Putamen (tissue), 1 donor: ENCODE measurements around the gene SYNPO2.
"Not testable (repeated sequence)": the region's sequence is repeated elsewhere in the genome, so short reads cannot be mapped to it uniquely, and the experiment has no call there.

Experiments used
- DNase-seq: peaks from one replicate; pipeline ENCODE4 v3.0.0-alpha.2; 2016; ENCODE audit warnings: low spot score

Gene SYNPO2

GRCh38 chr4:119032921-119033685, 144.4 kb downstream of the SYNPO2 start:
- no peak for DNase-seq

DNA sequence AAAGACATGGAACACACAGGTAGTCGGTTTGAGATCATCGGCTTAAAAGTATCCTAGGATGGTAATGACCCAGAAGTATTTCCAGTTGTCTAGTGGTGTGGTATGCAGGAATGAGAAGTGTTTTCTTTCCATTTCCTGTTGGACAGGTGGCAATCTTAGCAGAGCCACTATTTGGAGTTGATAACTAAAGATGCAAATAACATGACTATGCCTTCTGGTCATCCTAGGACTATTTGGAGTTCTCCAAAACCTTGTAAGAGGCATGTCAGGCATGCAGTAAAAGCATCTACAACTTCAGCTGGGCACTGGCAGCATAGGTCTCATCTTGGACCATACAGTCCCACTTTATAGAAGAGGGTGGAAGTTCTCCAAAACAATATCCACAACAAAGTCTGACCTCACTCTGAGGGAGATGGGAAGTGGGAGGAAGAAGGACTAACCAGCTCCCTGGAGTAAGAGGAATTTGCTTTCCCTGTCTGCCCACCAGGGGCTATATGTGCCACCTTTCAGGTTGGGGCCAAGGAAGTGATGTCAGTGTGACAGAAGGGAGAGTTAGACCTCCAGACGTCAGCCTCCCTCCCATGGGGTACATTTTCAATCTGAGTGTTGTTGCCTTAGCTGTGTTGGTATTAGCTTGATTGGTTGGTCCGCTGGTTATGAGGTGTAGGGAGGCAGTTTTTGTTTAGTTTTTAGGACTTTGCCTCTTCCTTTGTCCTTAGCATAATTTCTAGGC, 145.8 kb downstream of the SYNPO2 start:
- DNase-seq = no peak

DNA sequence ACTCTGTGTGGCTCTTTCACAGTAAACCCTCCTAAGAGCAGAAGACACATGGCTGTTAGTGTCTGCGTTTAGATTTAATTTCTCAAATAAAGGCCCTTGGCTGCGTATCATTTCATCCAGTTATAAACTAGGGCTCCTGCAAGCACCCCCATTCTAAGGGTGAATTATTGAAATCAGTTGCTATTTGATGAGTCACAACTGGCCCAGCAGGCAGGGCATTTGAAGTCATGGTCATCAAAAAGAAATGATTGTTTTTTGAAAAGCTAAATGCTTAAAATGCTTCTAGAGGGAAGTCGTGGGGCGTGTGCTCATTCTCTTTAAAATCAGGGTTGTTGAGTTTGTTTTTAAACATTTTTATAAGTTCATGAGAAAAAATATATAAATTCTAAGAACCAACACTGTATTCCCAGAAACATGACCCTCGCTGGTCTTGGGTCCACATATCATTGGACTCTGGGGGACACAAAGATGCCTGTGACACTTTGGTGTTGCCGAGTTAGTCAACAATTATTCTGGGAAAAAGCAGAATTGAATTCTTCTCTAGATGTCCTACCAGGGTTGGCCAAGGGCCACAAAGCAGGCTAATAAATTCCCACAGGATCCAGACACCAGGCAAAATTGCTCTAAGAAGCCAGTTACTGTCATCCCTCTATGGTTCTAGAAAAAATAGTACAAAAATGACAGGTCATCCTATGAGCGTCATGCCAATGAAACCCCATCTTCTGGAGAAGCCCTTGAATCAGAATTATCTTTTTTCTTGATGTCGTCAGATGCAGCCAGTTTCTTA, 147.5 kb downstream of the SYNPO2 start:
- no peak for DNase-seq

- DNase-seq = no peak
Measured at GRCh38 chr4:119037709-119038108, 149.1 kb downstream of the SYNPO2 start.

- DNase-seq = no peak
Measured at GRCh38 chr4:119038116-119038841, 149.6 kb downstream of the SYNPO2 start.

GRCh38 chr4:119039160-119039559, 150.5 kb downstream of the SYNPO2 start:
- no peak for DNase-seq

GRCh38 chr4:119039779-119040178, 151.1 kb downstream of the SYNPO2 start:
- DNase-seq = no peak

GRCh38 chr4:119040261-119040660, 151.6 kb downstream of the SYNPO2 start:
- DNase-seq = no peak

- no peak for DNase-seq
Measured at GRCh38 chr4:119040694-119041185, 152.1 kb downstream of the SYNPO2 start.

DNA sequence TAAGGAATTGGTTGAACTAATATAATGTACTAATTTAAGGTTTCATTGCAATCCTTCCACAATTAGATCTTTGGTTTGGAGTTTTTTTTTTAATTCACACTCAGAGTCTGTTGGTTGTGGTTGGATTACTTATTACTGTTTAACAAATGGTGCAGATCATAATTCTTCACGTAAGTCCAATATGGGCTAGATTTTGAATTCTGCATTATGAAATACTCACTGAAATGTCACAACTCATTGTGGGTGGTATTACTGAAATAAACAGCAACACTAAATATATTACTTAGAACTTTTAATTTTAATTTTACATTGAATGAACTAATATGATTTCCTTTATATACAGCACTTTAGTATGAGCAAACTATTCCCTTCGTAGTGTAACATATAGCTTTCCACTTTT, 152.7 kb downstream of the SYNPO2 start:
- DNase-seq = no peak

DNA sequence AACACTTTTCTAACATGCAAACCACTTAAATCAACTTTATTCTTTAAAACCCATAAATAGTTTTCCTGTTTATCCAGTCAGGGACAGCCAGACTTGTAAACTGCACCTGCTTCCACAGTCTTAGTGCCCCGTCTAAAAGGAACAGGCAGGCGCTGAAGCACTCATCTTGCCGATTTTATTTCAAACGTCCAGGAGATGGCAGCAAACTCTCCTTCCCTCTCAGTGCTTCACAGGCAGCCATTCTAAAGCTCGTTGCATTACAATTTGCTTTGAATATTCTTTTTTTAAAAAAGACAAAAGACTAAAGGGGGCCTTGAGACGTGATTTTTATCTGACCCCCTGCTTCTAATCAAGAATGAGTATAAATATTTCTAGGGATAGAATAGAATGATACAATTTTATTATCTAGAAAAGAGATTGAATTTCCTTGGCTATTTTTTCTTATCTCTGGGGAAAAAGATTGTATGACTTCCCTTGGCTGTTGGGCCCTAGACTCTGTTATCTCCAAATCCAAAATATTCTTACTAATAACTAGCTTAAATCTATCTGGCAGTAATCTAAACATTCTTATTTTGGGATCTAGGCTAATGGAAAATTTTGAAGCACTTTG, 153.4 kb downstream of the SYNPO2 start:
- DNase-seq = peak; percentile 64

GRCh38 chr4:119046263-119046662, 157.6 kb downstream of the SYNPO2 start:
- no peak for DNase-seq

DNA sequence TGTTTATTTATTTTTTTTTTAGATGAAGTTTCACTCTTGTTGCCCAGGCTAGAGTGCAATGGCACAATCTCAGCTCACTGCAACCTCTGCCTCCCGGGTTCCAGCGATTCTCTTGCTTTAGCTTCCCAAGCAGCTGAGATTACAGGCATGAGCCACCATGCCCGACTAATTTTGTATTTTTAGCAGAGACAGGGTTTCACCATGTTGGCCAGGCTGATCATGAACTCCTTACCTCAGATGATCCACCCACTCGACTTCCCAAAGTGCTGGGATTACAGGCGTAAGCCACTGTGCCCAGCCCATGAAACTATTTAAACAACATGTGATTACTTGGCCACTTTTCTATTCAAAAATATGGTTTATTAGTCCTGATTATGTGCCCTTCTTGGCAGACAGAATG, 158.4 kb downstream of the SYNPO2 start:
- DNase-seq = not testable (repeated sequence)

GRCh38 chr4:119048446-119048845, 159.8 kb downstream of the SYNPO2 start:
- no peak for DNase-seq

DNA sequence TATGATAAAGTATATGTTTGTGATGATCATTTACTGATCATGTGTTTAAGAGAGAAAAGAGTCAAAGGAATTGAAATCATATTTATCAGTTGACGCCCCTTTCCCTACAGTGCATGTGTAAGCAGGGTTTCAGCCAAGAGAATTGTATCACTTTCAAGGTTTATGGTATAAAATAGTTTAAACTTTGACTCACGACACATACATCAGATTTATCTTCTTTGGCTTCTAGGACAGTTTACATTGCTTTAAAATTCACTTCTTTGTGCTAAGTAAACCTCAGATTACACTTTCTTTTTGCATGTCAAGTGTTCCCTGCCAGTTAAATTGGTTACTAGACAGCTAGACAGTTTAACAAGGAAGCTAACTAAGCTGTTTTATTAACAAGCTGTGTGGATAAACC, 160.7 kb downstream of the SYNPO2 start:
- DNase-seq = no peak

DNA sequence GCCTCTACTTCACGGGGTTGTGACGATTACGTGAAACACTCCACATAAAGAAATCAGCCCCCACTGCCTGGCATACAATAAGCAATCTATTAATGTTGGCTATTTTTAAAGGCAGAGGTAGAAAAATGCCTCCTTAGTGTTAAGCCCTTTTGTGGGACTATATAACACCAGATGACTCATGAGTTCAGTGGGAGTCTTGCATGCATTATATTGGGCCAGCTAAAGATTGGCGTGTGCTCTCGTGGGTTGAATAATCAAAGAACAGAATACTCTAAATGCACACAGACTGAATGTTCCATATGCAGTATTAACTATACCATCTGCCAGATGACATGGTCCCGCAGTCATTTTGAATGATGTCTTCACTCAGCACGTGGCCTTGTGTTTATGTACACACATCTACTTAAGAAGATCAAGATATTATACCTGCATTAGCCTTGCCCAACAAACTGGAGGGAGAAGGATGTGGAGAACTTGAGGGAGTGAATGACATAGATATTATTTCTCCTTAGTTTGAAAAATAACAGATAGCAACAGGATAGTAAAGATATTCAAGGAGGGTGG, 162.0 kb downstream of the SYNPO2 start:
- DNase-seq = no peak

GRCh38 chr4:119053245-119053644, 164.6 kb downstream of the SYNPO2 start:
- no peak for DNase-seq

DNA sequence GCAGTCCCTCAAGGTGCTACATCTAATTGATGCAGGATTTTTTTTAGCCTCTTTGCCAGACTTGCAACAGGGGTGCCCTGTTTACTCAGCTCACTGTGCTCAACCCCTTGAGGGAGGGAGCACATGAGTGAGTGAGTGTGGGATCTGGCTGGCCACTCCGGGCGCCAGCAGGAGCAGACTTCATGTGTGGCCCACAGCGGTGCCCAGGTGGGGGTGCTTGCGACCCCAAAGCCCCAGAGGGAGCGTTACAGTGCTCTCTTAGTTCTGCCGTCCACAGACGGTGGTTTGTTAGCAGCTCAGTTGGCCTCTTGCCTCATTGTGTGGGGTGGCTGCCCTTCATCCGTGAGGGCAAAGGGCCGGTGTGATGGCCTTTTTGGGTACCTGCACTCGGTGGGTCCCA, 165.3 kb downstream of the SYNPO2 start:
- no peak for DNase-seq

DNA sequence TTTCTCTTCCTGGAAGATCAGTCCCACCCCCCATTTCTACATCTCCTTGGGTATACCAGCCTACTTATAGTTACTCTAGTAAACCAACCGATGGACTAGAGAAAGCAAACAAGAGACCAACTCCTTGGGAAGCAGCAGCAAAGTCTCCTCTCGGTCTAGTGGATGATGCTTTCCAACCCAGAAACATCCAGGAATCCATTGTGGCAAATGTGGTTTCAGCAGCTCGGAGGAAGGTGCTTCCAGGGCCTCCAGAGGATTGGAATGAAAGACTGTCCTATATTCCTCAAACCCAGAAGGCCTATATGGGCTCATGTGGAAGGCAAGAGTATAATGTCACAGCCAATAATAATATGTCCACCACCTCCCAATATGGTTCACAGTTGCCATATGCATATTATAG, 168.8 kb downstream of the SYNPO2 start:
- no peak for DNase-seq

DNA sequence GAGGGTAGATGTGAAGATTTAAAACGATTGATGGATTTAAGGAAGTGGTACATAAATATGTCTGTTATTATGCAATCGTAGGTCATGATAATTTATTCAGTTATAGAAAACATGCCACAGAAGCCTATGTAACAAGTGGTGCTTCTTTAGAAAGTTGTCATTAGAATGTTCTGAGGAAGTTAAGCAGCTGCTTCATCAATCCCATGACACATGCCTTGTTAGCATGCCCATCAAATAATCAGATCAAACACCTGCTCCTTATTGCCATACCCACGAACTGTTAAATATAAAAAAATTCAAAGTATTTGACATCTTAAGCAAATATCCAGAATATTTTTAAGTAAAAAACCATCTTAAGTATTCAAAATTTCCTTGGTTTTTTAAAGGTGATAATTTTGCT, 170.6 kb downstream of the SYNPO2 start:
- DNase-seq = no peak

DNA sequence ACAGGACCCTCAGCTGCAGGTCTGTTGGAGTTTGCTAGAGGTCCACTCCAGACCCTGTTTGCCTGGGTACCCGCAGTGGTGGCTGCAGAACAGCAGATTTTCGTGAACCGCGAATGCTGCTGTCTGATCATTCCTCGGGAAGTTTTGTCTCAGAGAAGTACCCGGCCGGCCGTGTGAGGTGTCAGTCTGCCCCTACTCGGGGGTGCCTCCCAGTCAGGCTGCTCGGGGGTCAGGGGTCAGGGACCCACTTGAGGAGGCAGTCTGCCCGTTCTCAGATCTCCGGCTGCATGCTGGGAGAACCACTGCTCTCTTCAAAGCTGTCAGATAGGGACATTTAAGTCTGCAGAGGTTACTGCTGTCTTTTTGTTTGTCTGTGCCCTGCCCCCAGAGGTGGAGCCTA, 178.5 kb downstream of the SYNPO2 start:
- not testable (repeated sequence) for DNase-seq
